Liver (tissue), 3 donors: ENCODE measurements around the gene BIRC7.

Source experiments
- ATF3 ChIP-seq: IDR thresholded peaks from 2 replicates; pipeline ENCODE4 v1.6.1; 2016; ENCODE audit warnings: antibody characterized with exemption
- CTCF ChIP-seq: fragments of 150-350 bp; IDR thresholded peaks from 2 replicates; pipeline ENCODE4 v1.5.1; 2017; ENCODE audit warnings: improper control_type of control experiment, low read depth, low read length; ENCODE audit not compliant: missing input control
- FOXA2 ChIP-seq: IDR thresholded peaks from 2 replicates; pipeline ENCODE4 v1.6.1; 2016; ENCODE audit warnings: antibody characterized with exemption
- GABPA ChIP-seq, 2 donors: IDR thresholded peaks in 1 of 2; conservative IDR thresholded peaks in 1 of 2; 2 replicates each; pipeline ENCODE4 v1.6.1; 2016; ENCODE audit warnings: antibody characterized with exemption in 2 of 2, mild to moderate bottlenecking in 1 of 2, moderate library complexity in 1 of 2
- HNF4A ChIP-seq, 2 donors: conservative IDR thresholded peaks; 2 replicates each; pipeline ENCODE4 v1.6.1; 2016; ENCODE audit warnings: antibody characterized with exemption in 2 of 2, mild to moderate bottlenecking in 2 of 2
- MAX ChIP-seq: IDR thresholded peaks from 2 replicates; pipeline ENCODE4 v1.6.1; 2016; ENCODE audit warnings: antibody characterized with exemption
- REST ChIP-seq: IDR thresholded peaks from 2 replicates; pipeline ENCODE4 v1.6.1; 2016; ENCODE audit warnings: antibody characterized with exemption, mild to moderate bottlenecking
- RXRA ChIP-seq, 2 donors: IDR thresholded peaks; 2 replicates each; pipeline ENCODE4 v1.6.1; 2017 to 2018; ENCODE audit warnings: antibody characterized with exemption in 2 of 2, mild to moderate bottlenecking in 1 of 2
- SP1 ChIP-seq: IDR thresholded peaks from 2 replicates; pipeline ENCODE4 v1.6.1; 2018; ENCODE audit warnings: antibody characterized with exemption, mild to moderate bottlenecking
- TAF1 ChIP-seq: conservative IDR thresholded peaks from 2 replicates; pipeline ENCODE4 v1.6.1; 2016; ENCODE audit warnings: antibody characterized with exemption, mild to moderate bottlenecking
- YY1 ChIP-seq: IDR thresholded peaks from 2 replicates; pipeline ENCODE4 v1.6.1; 2016; ENCODE audit warnings: antibody characterized with exemption, mild to moderate bottlenecking
- ZBTB33 ChIP-seq: IDR thresholded peaks from 2 replicates; pipeline ENCODE4 v1.6.1; 2016; ENCODE audit warnings: antibody characterized with exemption
- donor health status: healthy.
- donor health status: healthy.

- TF ChIP-seq CTCF (no peak), YY1 (no peak), RXRA (IDR thresholded peaks at IDR 0.05) (no peak), HNF4A (conservative IDR thresholded peaks at IDR 0.05) (no peak), SP1 (no peak), MAX (no peak), TAF1 (no peak), ATF3 (no peak), REST (no peak), FOXA2 (no peak), GABPA (IDR thresholded peaks at IDR 0.05 in 1 of 2, conservative IDR thresholded peaks at IDR 0.05 in 1 of 2) (no peak), ZBTB33 (no peak)
Measured at GRCh38 chr20:63214514-63214913, 21.2 kb upstream of the BIRC7 start.
